MV-4-11 (cell line): ENCODE measurements around the gene CAP2.
"Not testable (repeated sequence)": the region's sequence is repeated elsewhere in the genome, so short reads cannot be mapped to it uniquely, and the experiment has no call there.

Source experiments
- DNase-seq: peaks from one replicate; lab custom pipeline; 2025; lab: John Stamatoyannopoulos, UW

The CAP2 gene

GRCh38 chr6:17501982-17502704 lies 108.7 kb downstream of the CAP2 start:
- no peak for DNase-seq

- DNase-seq = no peak
These were observed 109.7 kb downstream of the CAP2 start for GRCh38 chr6:17503051-17503450.

GRCh38 chr6:17504005-17504404 lies 110.6 kb downstream of the CAP2 start:
- DNase-seq = no peak

GRCh38 chr6:17505062-17505476 lies 111.7 kb downstream of the CAP2 start:
- no peak for DNase-seq

GRCh38 chr6:17505767-17506280 lies 112.4 kb downstream of the CAP2 start:
- no peak for DNase-seq

- DNase-seq = no peak
These were observed 113.1 kb downstream of the CAP2 start for GRCh38 chr6:17506531-17506930.

GRCh38 chr6:17506962-17507361 lies 113.6 kb downstream of the CAP2 start:
- DNase-seq = no peak

GRCh38 chr6:17511084-17511483 lies 117.7 kb downstream of the CAP2 start:
- no peak for DNase-seq

- no peak for DNase-seq
These were observed 118.2 kb downstream of the CAP2 start for GRCh38 chr6:17511580-17511979.

GRCh38 chr6:17519120-17519519 lies 125.7 kb downstream of the CAP2 start:
- DNase-seq = no peak

- no peak for DNase-seq
These were observed 132.2 kb downstream of the CAP2 start for GRCh38 chr6:17525637-17526036.

GRCh38 chr6:17527076-17527475 lies 133.7 kb downstream of the CAP2 start:
- no peak for DNase-seq

- DNase-seq = no peak
These were observed 137.0 kb downstream of the CAP2 start for GRCh38 chr6:17530321-17530835.

- no peak for DNase-seq
These were observed 143.2 kb downstream of the CAP2 start for GRCh38 chr6:17536586-17536985.

- DNase-seq = no peak
These were observed 148.8 kb downstream of the CAP2 start for GRCh38 chr6:17542243-17542642.

- DNase-seq = not testable (repeated sequence)
These were observed 152.3 kb downstream of the CAP2 start for GRCh38 chr6:17545681-17546080.

- DNase-seq = no peak
These were observed 158.1 kb downstream of the CAP2 start for GRCh38 chr6:17551383-17551958.

GRCh38 chr6:17552861-17553260 lies 159.5 kb downstream of the CAP2 start:
- no peak for DNase-seq

GRCh38 chr6:17556014-17556413 lies 162.6 kb downstream of the CAP2 start:
- DNase-seq = no peak

GRCh38 chr6:17562636-17563035 lies 169.2 kb downstream of the CAP2 start:
- DNase-seq = no peak

- no peak for DNase-seq
These were observed 172.0 kb downstream of the CAP2 start for GRCh38 chr6:17565399-17565798.

GRCh38 chr6:17574866-17575560 lies 181.6 kb downstream of the CAP2 start:
- DNase-seq = no peak

- no peak for DNase-seq
These were observed 183.7 kb downstream of the CAP2 start for GRCh38 chr6:17577059-17577458.
